Measurements from ENCODE around the gene IQCK.

GRCh38 chr16:19874026-19874425 lies 156.0 kb downstream of the IQCK start:
- TF ChIP-seq RAD21 (conservative IDR thresholded peaks at IDR 0.05 in 1 of 2, IDR thresholded peaks at IDR 0.05 in 1 of 2) (no peak), ZC3H11A (IDR thresholded peaks at IDR 0.05) (no peak), CTCF (IDR thresholded peaks at IDR 0.05) (no peak)

All from A549 (cell line).